K562 (cell line): Measurements from ENCODE around the gene PPDPF.

Experiments
- NFIC ChIP-seq: fragments of 450-650 bp; IDR thresholded peaks from 2 replicates; pipeline ENCODE4 v1.6.1; 2017; ENCODE audit warnings: mild to moderate bottlenecking, inconsistent platforms
- SMC3 ChIP-seq: conservative IDR thresholded peaks from 2 replicates; pipeline ENCODE4 v1.6.1; 2011; ENCODE audit warnings: low read depth, low read length, improper control_type of control experiment; ENCODE audit not compliant: insufficient read depth
- ZNF561 ChIP-seq: fragments of 450-650 bp; formaldehyde crosslinking; conservative IDR thresholded peaks from 2 replicates; pipeline ENCODE4 v1.4.0; 2020; ENCODE audit warnings: mild to moderate bottlenecking, moderate library complexity

DNA sequence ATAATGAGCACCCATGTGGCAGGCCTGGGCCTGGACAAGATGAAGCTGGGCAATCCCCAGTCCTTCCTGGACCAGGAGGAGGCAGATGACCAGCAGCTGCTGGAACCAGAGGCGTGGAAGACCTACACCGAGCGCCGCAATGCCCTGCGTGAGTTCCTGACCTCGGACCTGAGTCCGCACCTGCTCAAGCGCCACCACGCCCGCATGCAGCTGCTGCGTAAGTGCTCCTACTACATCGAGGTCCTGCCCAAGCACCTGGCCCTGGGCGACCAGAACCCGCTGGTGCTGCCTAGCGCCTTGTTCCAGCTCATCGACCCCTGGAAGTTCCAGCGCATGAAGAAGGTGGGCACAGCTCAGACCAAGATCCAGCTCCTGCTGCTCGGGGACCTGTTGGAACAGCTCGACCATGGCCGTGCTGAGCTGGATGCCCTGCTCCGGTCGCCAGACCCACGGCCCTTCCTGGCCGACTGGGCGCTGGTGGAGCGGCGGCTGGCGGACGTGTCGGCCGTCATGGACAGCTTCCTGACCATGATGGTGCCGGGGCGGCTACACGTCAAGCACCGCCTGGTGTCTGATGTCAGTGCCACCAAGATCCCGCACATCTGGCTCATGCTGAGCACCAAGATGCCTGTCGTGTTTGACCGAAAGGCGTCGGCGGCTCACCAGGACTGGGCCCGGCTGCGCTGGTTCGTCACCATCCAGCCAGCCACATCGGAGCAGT is 35.3 kb downstream of the PPDPF start:
- TF ChIP-seq ZNF561 (CRISPR knock-in tag) (no peak), SMC3 (no peak), NFIC (no peak)
